Activated CD4-positive, alpha-beta T cell treated with anti-CD3 and anti-CD28 coated beads, Interleukin-2, amount 50 U/mL, for 48 hours (primary cell): ENCODE data around the gene CHERP.

ENCODE experiments used
- DNase-seq, 2 experiments: peaks; one replicate each; pipeline ENCODE4 v3.0.0-alpha.2; 2020

Gene CHERP, protein sequence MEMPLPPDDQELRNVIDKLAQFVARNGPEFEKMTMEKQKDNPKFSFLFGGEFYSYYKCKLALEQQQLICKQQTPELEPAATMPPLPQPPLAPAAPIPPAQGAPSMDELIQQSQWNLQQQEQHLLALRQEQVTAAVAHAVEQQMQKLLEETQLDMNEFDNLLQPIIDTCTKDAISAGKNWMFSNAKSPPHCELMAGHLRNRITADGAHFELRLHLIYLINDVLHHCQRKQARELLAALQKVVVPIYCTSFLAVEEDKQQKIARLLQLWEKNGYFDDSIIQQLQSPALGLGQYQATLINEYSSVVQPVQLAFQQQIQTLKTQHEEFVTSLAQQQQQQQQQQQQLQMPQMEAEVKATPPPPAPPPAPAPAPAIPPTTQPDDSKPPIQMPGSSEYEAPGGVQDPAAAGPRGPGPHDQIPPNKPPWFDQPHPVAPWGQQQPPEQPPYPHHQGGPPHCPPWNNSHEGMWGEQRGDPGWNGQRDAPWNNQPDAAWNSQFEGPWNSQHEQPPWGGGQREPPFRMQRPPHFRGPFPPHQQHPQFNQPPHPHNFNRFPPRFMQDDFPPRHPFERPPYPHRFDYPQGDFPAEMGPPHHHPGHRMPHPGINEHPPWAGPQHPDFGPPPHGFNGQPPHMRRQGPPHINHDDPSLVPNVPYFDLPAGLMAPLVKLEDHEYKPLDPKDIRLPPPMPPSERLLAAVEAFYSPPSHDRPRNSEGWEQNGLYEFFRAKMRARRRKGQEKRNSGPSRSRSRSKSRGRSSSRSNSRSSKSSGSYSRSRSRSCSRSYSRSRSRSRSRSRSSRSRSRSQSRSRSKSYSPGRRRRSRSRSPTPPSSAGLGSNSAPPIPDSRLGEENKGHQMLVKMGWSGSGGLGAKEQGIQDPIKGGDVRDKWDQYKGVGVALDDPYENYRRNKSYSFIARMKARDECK

DNA sequence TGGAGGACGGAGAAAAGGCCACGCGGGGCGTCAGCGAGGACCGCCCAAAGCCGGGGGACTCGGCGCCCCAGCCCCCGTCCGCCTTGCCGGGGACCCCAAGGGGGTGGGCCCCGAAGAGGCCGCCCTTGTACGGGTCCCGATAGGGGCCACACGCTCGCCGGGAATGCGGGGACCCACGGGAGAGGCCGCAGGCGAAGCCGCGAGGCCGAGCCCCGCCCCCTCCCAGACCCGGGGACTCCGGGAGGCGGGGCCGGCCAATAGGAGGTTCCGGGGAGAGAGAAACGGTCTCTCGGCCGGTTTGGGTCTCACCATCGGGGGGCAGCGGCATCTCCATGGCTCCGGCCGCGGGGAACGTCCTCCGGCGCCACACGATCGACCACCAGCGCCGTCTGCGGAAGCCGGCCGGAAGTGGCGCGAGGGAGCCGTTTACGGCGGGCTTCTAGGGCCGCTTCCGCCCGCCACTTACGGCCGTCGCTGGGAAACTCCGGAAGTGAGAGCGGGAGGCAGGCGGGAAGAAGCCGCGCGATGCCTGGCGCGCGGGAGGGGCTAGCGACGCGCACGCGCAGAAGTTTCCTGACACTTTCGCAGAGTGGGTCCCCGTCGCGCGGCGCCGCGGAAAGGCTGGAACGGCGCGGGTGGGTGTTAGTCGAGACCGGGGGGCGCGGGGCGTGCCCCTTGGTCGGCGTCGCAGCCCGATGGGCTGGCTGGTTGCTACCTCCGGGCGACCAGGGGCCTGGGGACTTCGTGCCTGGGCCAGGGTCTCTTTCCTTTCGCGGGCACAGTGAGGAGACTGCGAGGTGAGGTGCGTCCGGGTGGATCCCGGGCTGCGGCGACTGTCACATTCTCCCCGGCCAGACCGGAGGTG, at the start of gene CHERP:
TSS of gene CHERP (minus strand) at position 393 of the 865 bp plus-strand sequence. CDS start at position 334, 59 bp downstream.
- peak; percentile 93 to 94 for DNase-seq

DNA sequence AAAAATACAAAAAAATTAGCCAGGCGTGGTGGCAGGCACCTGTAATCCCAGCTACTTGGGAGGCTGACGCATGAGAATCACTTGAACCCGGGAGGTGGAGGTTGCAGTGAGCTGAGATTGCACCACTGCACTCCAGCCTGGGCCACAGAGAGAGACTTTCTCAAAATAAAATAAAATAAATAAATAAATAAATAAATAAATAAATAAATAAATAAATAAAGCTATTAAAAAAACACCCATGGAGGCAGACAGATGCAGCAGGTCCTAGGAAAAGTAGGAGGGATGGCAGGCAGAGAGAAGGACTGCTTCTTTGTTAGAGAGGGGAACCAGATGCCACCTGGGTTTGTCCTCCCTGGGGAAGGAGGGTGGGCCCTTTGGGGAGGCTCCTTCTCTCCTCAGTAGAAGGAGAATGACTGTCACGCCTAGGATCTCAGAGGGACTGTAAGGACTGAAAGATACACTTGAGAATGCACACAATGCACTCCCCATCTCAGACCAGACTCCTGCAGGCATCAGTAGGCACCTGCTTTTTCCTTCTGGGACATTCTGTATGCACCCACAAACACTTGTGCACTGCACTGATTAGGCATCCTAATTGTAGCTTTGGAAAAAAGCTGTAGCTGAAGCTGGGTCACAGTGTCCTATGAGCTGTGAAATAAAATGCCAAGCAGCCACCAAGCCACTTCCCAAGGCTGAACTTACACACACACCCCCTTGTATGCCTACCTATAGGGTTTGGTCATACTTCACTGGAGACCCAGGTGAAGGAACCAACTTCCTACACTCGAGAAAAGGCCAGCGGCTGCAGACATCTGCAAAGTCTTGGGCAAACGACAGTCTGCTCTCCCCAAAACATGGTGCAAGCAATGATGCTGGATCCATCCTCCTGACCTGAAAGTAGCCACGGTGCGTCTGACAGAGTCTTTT, 48.9 kb upstream of the CHERP start:
- DNase-seq, result no peak

DNA sequence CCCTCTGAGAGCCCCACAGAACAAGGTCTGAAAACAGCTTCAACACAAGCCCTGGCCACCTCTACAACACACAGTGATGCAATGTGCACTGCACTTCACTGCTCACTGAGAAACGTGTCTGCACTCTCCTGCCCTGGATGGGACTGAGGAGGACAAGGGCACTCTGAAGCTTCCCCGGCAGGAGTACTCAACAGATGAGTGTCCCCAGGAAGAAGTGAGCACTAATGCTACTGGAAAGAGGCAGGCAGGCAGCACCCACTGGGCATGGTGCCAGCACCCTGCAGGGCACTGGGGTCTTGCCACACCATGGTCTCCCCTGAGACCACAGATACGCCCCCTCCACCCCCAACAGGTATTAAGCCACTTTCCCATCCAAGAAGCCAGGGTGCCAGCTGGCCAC, 47.7 kb upstream of the CHERP start:
- no peak for DNase-seq

DNA sequence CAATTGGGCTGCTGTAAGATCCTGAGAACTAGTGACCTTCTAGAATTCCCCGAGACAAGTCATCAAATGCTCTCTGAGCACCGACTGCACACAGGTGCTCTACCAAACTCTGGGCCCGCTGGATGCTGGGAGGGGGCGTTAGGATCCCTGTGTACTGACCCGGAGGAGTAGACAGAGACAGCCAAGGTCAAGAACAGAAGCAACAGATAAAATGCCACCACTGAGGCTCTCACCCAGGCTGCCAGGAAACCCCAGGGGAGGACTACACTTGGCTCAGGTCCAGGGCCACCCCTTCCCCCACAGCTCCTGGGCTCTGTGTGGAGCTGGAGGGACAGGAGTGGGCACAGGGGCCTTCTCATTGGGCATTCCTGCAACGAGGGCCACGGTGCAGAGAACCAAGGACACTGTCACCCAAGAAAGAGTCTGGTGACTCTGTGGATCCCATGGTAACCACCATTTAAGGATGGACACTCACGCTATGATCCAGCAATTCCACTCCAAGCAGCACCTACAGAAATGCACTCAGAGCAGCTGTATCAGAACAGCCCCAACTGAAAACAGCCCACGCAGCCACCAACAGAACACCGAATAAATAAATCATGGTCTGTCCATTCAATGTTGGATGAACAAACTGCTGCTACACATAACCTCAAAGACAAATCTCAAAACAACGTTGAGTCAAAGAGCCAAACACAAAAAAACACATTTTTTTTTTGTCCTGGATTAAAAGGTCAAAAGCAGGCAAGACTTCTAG, 46.8 kb upstream of the CHERP start:
- DNase-seq, result no peak

DNA sequence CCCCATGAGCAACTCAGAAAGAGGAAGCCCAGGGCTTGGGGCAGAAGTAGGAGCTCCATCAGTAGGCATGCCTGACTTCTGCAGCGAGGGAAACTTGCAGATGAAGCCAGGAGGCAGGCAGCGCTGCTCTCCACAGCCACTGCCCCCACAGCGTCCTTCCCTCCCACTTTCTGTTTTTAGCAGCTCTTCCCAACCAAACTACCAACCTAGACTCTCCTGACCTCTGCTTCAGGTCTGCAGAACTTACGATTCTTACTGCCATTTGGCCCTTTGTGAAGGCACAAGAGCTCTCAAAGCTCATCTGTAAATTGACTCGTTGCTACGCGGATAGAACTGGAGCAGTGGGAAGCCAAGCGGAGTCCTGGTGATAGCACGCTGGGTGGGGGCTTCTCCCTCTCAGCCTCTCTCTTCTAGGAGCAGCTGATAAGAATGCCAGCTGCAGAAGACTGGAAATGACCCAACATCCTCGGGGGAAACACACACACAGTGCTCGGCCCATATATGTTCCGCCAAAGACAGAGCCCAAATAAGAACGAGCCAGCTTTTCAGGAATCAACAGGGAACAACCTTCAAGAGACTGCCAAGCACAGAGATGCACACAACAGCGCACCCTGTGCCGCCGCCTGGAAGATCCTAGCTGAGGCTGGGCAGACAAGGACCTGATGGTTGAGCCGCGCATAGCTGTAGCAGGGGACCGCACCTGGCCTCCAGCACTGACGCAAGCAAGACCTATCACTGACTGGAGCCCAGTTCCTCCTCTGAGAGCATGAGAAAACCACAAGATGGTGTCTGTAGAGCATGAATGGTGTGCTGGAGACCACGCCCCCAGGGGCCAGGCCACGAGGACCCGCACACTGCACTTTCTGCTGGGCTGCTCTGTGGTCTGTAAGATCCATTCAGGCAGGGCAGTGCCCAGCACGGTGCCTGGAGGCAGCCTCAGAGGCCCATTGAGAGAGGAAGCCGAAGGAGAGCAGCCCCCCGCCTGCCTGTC, 45.9 kb upstream of the CHERP start:
- DNase-seq, result peak; percentile 68 to 72

DNA sequence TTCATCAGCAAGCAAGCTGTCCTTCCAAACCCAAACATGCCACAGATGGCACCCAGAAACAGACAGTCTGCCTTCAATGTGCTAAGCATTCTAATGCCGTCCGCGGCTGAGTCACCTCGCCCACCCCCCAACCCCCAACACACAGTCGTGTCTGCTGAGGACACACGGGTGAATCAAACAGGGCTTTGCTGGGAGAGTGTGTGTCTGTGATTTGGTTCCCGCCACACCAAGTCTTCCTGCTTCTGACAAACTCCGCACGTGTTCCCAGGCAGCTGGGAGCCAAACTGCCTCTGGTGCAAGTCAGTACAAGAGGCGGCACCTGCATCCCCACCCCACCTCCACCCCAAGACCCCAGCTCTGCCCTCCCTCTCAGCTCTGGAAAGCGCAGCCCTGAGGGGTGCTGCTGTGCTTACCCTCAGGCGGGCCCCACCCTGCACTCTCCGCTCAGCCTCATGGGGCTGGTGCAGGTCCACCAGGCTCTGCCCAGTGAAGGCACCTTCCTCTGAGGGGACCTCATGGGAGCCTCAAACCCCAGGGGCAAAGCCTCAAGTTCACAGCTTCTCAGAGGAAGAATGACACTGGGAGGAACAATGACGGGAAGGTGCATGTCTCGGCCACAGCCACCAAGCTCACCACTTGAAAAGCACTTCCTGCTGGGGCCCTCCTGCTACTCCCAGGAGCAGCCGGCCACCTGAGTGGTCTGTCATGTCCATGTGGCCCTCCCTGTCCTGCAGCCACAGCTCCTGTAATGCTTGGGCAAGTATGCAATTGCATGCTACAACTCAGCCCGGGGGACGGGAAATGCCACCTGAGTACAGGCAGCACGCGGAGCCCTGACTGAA, 45.0 kb upstream of the CHERP start:
- peak; percentile 59 to 62 for DNase-seq

DNA sequence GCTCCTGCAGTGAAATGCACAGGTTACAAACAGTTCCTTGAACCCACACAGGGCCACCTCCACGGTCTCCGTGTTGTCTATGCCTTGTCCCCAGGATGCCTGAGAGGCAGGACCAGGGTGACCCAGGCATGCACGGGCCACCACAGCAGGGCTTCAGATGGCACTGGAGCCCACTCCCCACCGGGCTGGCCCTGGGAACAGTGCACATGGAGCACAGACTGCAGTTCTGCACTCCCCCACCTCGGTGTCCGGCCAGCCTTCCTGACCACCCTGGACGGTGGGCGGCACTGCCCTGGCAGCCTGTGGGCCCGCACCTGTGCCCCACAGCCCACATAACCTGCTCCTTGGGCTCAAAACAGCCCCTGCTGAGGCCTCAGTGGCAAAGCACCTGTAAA, 44.2 kb upstream of the CHERP start:
- no peak for DNase-seq

DNA sequence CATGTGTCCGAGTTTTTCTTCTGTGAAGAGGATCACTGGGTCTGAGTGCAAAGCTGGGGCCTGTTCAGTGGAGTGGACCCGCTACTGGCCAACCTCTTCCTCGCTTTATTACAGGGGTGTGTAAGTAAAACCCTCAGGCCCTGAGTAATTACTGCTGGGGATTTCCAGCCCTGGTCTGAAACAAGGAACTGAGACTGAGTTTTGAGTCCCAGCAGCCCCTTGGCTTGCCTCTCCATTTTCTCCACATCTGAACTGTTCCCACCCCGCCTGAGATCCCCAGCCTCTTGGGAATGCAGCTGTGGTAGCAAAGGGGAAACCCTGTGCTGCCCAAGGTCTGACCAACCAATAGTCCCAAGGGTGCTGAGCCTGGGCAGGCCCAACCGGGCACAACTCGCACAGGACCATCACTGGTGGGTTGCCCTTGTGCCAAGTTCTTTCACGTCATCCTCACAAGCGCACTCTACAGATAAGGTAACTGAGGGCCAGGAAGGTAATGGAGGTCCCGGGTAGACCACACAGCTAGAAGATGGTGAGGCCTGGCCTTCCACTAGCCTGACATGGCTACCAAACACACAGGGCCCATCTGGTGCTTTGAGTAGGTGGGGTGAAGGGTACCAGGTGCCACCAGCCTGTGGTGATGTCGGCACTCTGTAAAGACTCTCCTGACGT, 43.7 kb upstream of the CHERP start:
- DNase-seq, result peak; percentile 50 to 65

DNA sequence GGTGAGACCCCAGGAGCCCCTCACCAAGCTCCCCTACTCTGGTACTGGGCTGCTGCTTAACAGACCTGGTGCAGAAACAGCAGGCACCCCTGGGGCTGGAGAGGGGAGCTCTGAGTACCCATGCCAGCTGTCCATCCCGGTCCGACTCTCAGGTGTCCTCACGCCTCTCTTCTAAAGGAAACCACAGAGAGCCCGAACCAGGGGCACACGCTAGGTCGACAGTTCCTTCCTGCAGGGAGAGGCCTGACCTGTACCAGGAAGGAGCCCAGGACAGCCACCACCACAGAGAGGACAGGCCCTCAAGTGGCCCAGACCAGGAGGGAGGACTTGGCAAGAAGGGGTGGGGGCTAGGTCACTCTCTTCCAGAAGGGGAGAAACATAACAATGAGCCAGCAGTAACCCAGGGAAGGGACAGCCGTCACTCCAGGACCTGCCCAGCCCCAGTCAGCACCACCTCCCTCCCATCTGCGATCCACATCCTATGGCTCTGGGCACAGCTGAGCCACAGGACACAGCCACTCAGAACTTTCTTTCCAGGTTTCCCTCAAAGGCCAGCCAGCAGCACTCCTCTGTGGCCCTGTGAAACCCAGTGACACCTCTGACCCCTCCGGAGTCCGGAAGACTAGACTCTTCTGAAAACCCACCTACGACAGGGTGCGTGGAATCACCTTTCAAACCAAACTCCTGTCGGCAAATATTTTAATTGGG, 43.0 kb upstream of the CHERP start:
- DNase-seq, result peak in 1 of 2 experiments; percentile 24

DNA sequence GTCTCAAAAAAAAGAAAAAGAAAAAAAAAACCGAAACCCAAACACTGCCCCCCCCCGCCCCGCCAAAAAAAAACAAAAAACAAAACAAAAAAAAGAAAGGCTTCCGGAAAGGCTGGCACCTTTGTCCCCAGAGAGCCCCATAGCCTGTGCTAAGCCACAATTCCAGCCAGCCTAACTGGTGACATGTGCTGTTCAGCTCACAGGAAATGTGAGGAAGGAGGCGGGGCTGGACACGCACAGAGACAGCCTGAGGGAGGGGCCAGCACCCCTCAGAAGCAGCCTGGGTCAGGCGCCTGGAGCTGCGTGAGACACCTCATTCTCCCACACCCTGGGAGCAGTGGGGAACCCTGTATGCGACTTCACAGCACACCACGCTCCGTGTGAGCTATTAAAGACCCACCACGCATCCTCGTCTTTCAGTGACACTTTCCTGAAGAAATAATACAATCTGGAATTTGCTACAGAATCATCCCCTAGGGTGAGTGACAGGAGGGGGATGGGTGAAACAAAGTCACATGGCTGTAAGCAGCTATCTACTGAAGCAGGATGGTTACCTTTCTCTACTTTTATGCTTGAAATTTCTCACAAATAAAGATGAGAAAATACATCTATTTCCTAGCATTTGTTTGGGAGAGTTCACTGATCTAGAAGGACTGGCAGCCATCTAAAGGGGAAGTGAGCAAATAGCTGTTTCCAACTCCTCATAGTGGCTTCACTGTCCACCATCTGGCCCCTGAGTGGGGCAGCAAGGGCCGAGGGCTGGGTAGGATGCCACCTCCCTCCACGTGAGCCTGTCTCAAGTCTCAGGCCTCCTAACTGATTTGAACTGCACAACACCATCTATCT, 42.2 kb upstream of the CHERP start:
- peak; percentile 90 to 92 for DNase-seq

DNA sequence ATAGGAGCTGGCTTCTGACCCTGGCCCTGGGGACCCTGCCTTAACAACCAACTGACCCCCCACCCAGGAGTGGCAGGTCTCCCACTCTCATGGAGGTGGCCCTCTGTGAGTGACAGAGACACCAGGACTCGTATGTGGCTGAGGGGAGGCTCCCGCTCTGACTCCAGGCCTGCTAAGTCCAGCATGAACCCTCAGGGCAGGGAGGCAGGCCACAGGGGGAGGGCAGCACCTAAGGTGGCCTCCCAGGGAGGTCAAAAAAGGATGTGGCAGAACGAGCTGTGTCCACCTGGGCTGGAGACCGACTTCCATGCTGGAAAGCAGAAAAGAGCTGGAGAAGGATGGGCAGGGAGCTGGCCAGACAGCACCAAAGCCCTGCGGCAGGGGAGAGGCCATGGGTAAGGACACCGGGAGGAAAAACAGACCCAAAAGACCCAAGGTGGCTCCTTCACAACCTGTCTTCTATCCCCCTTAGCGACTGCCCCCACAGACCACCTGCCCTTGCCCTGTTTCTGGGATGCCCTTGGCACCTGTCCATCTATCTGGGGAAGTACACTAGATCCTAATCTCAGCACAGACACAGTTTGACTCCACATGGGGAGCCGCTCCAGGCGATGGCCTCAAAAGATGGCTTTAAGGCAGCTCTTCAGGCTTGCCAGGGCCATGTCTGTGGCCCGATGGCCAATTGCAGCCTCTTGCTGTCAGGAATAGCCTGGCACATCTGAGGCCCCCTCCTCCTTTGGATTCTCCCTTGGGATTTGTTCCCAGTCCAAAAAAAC, 40.4 kb upstream of the CHERP start:
- DNase-seq, result no peak

DNA sequence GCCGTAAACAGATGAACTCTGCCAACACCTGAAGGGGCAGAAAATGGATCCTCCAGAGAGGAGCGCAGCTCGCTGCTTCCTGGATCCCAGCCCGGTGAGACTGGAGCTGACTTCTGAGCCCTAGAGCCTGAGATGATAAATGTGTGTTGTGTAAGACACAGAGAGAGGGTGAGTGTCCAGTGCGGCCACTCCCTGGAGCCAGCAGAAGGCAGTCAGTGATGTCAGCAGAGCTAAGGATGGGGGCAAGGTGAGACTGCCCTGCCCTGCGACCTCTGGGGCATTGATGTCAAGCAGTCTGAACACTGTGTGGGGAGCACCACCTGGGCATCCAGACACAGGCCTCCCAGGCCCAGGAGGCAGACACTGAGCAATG, 39.7 kb upstream of the CHERP start:
- DNase-seq, result no peak

DNA sequence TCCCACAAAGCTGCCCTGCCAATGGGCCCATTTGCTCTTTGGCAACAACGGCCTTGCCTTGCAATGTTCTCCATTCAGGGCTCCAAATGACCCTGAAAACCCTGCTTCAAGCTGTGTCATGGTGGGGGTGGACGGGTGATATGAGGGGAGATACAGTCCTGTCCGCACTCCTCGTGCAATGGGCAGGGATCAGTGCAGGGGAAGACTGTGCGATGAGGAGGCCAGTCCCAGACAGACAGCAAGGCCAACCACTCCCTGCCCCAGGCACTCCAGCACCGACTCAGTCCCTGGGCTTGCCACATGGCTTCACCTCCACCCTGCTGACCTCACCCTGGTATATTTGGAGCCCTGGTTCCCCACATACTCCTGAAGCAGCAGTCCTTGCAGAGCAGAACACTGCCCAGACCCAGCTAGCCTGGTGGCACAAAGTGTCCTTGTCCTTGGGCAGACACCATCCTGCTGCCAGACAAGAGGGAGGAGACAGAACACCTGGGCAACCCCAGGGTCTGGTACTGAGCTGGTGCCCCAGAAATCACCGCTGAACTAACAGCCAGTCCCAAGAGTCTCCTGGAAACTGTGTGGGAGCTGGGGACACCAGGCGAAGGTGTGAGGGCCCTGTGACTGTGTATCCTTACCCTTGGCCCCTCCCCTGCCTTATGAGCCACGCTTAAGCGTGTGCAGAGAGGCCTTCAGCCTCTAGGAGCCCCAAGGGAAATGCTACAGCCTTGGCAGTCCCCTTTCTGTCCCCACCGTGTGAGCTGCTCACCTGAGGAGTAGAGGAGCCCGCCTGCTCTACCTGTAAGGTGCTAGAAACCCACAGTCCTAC, 39.1 kb upstream of the CHERP start:
- DNase-seq, result no peak

DNA sequence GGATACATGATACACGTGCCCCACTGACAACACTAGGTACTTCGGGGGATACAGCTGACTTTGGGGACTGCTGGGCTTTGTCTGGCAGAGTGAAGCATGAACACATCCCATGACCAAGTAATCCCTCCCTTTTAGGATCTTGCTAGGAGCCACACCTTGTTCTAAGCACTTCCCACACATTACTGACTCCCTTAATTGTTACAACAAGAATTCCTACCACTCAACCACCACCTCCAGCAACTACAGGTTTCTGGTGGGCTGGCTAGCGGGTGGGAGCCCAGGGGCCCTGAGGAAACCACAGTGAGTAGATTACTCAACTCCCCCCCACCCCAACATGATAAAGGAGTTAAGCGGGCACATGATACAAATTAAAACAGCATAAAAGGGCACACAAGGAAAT, 37.1 kb upstream of the CHERP start:
- DNase-seq, result no peak

DNA sequence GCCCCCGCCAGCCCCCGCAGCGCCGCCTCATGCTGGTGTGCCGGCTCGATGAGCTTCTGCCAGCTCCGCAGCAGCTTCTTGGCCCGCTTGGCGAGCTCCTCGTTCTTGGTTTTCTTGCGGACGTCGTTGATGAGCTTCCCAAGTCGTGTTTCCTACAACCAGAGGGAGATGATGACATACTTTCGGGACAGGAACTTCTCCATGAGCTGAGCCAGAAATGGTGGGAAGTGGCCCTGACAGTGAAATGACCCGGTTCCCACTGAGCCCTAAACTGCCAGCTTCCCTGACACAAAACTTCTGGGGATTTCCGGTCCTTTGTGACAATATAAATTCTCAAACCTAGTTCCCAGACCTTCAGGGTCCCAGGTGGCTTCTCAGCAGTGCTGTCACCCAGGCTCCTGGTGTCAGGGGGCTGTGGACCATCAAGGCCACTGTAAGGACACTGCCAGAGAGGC, 35.3 kb upstream of the CHERP start:
- DNase-seq, result no peak
